Measurements from ENCODE around the gene CACNB1. TPM values are rescaled to one million over a fixed set of nuclear protein-coding genes. Genes with fewer than 3 reads are reported as not detected.

The CACNB1 gene
- total and polyA plus RNA-seq, 9 donors = 114 to 227 (median 198) TPM

GRCh38 chr17:39194089-39194984 is 3.1 kb downstream of the CACNB1 start:
- Histone ChIP-seq H3K9me3 (replicated peaks; ENCODE audit: control insufficient read depth, low read depth, low read length) (no peaks in the 10 kb centered on the region), H3K27ac (ENCODE audit: low read length) (peak overlapping the region; percentile 96), H3K4me3 (ENCODE audit: low read length) (peak overlapping the region; percentile 78), H3K4me1 (ENCODE audit: control insufficient read depth, insufficient read depth, low read length) (peaks cover 66% of the 10 kb centered on the region), H3K27me3 (ENCODE audit: control insufficient read depth, insufficient read depth, low read length) (no peaks in the 10 kb centered on the region), H3K36me3 (ENCODE audit: control insufficient read depth, insufficient read depth, low read length) (peaks cover 43% of the 10 kb centered on the region)
- peak; percentile 82 for DNase-seq
- 38% methylated on average over 15 of the region's 20 CpGs for WGBS (ENCODE audit: insufficient coverage)

- DNase-seq = peak; percentile 58
- peak overlapping the region; percentile 28 for H3K4me3 ChIP-seq (ENCODE audit: low read length)
- no peaks in the 10 kb centered on the region for H3K9me3 ChIP-seq (replicated peaks; ENCODE audit: control insufficient read depth, low read depth, low read length)
- H3K4me1 ChIP-seq (ENCODE audit: control insufficient read depth, insufficient read depth, low read length) = peaks cover 58% of the 10 kb centered on the region
- H3K36me3 ChIP-seq (ENCODE audit: control insufficient read depth, insufficient read depth, low read length) = peaks cover 48% of the 10 kb centered on the region
- H3K27me3 ChIP-seq (ENCODE audit: control insufficient read depth, insufficient read depth, low read length) = no peaks in the 10 kb centered on the region
- H3K27ac ChIP-seq (ENCODE audit: low read length) = peak overlapping the region; percentile 84
- WGBS (ENCODE audit: insufficient coverage) = 100% methylated on average over 3 of the region's 10 CpGs
These were observed 4.1 kb downstream of the CACNB1 start for GRCh38 chr17:39193346-39193745.

GRCh38 chr17:39192901-39193300 is 4.6 kb downstream of the CACNB1 start:
- H3K27me3 ChIP-seq (ENCODE audit: control insufficient read depth, insufficient read depth, low read length) = no peaks in the 10 kb centered on the region
- peak overlapping the region; percentile 28 for H3K4me3 ChIP-seq (ENCODE audit: low read length)
- peak overlapping the region; percentile 89 for H3K27ac ChIP-seq (ENCODE audit: low read length)
- 91% methylated on average over 11 of the region's 16 CpGs for WGBS (ENCODE audit: insufficient coverage)
- DNase-seq = no peak
- H3K9me3 ChIP-seq (replicated peaks; ENCODE audit: control insufficient read depth, low read depth, low read length) = no peaks in the 10 kb centered on the region
- peaks cover 50% of the 10 kb centered on the region for H3K36me3 ChIP-seq (ENCODE audit: control insufficient read depth, insufficient read depth, low read length)
- H3K4me1 ChIP-seq (ENCODE audit: control insufficient read depth, insufficient read depth, low read length) = peaks cover 54% of the 10 kb centered on the region

GRCh38 chr17:39191750-39192510 is 5.5 kb downstream of the CACNB1 start:
- 84% methylated on average over 6 of the region's 9 CpGs for WGBS (ENCODE audit: insufficient coverage)
- peaks cover 51% of the 10 kb centered on the region for H3K4me1 ChIP-seq (ENCODE audit: control insufficient read depth, insufficient read depth, low read length)
- DNase-seq = peak; percentile 77

GRCh38 chr17:39187152-39187830 is 10.2 kb downstream of the CACNB1 start:
- DNase-seq = no peak
- 81% methylated on average over 3 of the region's 9 CpGs for WGBS (ENCODE audit: insufficient coverage)
- Histone ChIP-seq H3K9me3 (replicated peaks; ENCODE audit: control insufficient read depth, low read depth, low read length) (no peaks in the 10 kb centered on the region), H3K27ac (ENCODE audit: low read length) (no peak overlapping the region), H3K27me3 (ENCODE audit: control insufficient read depth, insufficient read depth, low read length) (no peaks in the 10 kb centered on the region), H3K4me3 (ENCODE audit: low read length) (no peak overlapping the region), H3K4me1 (ENCODE audit: control insufficient read depth, insufficient read depth, low read length) (peaks cover 10% of the 10 kb centered on the region), H3K36me3 (ENCODE audit: control insufficient read depth, insufficient read depth, low read length) (peaks cover 76% of the 10 kb centered on the region)

More at GRCh38 chr17:39191750-39192510, 5.5 kb downstream of the CACNB1 start:
- peak overlapping the region; percentile 5 for H3K4me3 ChIP-seq (ENCODE audit: low read length)
- peak overlapping the region; percentile 89 for H3K27ac ChIP-seq (ENCODE audit: low read length)
- no peaks in the 10 kb centered on the region for H3K9me3 ChIP-seq (replicated peaks; ENCODE audit: control insufficient read depth, low read depth, low read length)
- peaks cover 57% of the 10 kb centered on the region for H3K36me3 ChIP-seq (ENCODE audit: control insufficient read depth, insufficient read depth, low read length)
- no peaks in the 10 kb centered on the region for H3K27me3 ChIP-seq (ENCODE audit: control insufficient read depth, insufficient read depth, low read length)

- no peak overlapping the region for H3K4me3 ChIP-seq (ENCODE audit: low read length)
- no peaks in the 10 kb centered on the region for H3K9me3 ChIP-seq (replicated peaks; ENCODE audit: control insufficient read depth, low read depth, low read length)
- no peak overlapping the region for H3K27ac ChIP-seq (ENCODE audit: low read length)
- peaks cover 72% of the 10 kb centered on the region for H3K36me3 ChIP-seq (ENCODE audit: control insufficient read depth, insufficient read depth, low read length)
- DNase-seq = no peak
- H3K4me1 ChIP-seq (ENCODE audit: control insufficient read depth, insufficient read depth, low read length) = peaks cover 5% of the 10 kb centered on the region
- WGBS (ENCODE audit: insufficient coverage) = 80% methylated on average over 10 of the region's 15 CpGs
- no peaks in the 10 kb centered on the region for H3K27me3 ChIP-seq (ENCODE audit: control insufficient read depth, insufficient read depth, low read length)
These were observed 10.9 kb downstream of the CACNB1 start for GRCh38 chr17:39186481-39187002.

GRCh38 chr17:39183720-39184119 is 13.7 kb downstream of the CACNB1 start:
- WGBS (ENCODE audit: insufficient coverage) = 92% methylated on average over 5 of the region's 10 CpGs
- Histone ChIP-seq H3K9me3 (replicated peaks; ENCODE audit: control insufficient read depth, low read depth, low read length) (no peaks in the 10 kb centered on the region), H3K4me3 (ENCODE audit: low read length) (no peak overlapping the region), H3K27me3 (ENCODE audit: control insufficient read depth, insufficient read depth, low read length) (no peaks in the 10 kb centered on the region), H3K36me3 (ENCODE audit: control insufficient read depth, insufficient read depth, low read length) (peaks cover 72% of the 10 kb centered on the region), H3K27ac (ENCODE audit: low read length) (no peak overlapping the region), H3K4me1 (ENCODE audit: control insufficient read depth, insufficient read depth, low read length) (no peaks in the 10 kb centered on the region)
- no peak for DNase-seq

- WGBS (ENCODE audit: insufficient coverage) = 82% methylated on average over 2 of the region's 5 CpGs
- no peak overlapping the region for H3K4me3 ChIP-seq (ENCODE audit: low read length)
- no peaks in the 10 kb centered on the region for H3K27me3 ChIP-seq (ENCODE audit: control insufficient read depth, insufficient read depth, low read length)
- DNase-seq = no peak
- no peaks in the 10 kb centered on the region for H3K9me3 ChIP-seq (replicated peaks; ENCODE audit: control insufficient read depth, low read depth, low read length)
- H3K4me1 ChIP-seq (ENCODE audit: control insufficient read depth, insufficient read depth, low read length) = no peaks in the 10 kb centered on the region
- H3K27ac ChIP-seq (ENCODE audit: low read length) = no peak overlapping the region
- peaks cover 73% of the 10 kb centered on the region for H3K36me3 ChIP-seq (ENCODE audit: control insufficient read depth, insufficient read depth, low read length)
These were observed 14.4 kb downstream of the CACNB1 start for GRCh38 chr17:39183045-39183444.

GRCh38 chr17:39181303-39181702 is 16.2 kb downstream of the CACNB1 start:
- WGBS (ENCODE audit: insufficient coverage) = 98% methylated on average over 4 of the region's 5 CpGs
- Histone ChIP-seq H3K36me3 (ENCODE audit: control insufficient read depth, insufficient read depth, low read length) (peaks cover 77% of the 10 kb centered on the region), H3K4me3 (ENCODE audit: low read length) (no peak overlapping the region)

More at GRCh38 chr17:39181303-39181702, 16.2 kb downstream of the CACNB1 start:
- no peak for DNase-seq
- no peak overlapping the region for H3K27ac ChIP-seq (ENCODE audit: low read length)
- H3K9me3 ChIP-seq (replicated peaks; ENCODE audit: control insufficient read depth, low read depth, low read length) = no peaks in the 10 kb centered on the region
- H3K27me3 ChIP-seq (ENCODE audit: control insufficient read depth, insufficient read depth, low read length) = no peaks in the 10 kb centered on the region
- no peaks in the 10 kb centered on the region for H3K4me1 ChIP-seq (ENCODE audit: control insufficient read depth, insufficient read depth, low read length)

Data from muscle of leg (tissue), 11 donors.